Stimulated activated CD8-positive, alpha-beta memory T cell treated with anti-CD3 and anti-CD28 coated beads, Interleukin-12 subunit alpha, Interleukin-12 subunit beta, amount 100 ng/mL, for 24 hours (primary cell): Measurements from ENCODE around the gene COL9A2.

Experiments used
- DNase-seq: peaks from one replicate; pipeline ENCODE4 v3.0.0-alpha.2; 2020; ENCODE audit errors: extremely low read depth

The COL9A2 gene

DNA sequence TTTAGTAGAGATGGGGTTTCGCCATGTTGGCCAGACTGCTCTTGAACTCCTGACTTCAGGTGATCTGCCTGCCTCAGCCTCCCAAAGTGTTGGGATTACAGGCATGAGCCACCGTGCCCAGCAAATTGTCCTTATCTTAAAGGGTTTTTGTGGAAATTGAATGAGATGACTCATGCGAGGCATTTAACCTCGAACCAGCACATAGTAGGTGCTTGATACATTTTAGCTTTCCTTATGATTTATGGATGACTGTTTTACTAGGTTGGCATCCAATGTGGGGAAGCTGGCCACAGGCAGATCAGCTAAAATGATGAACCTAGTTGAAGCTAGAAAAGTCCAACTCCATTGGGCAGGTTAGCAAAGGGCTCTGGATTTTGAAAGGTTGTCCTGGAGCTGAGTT is 1.4 kb upstream of the COL9A2 start:
- no peak for DNase-seq

GRCh38 chr1:40317394-40318074 is 448 bp upstream of the COL9A2 start:
- no peak for DNase-seq

DNA sequence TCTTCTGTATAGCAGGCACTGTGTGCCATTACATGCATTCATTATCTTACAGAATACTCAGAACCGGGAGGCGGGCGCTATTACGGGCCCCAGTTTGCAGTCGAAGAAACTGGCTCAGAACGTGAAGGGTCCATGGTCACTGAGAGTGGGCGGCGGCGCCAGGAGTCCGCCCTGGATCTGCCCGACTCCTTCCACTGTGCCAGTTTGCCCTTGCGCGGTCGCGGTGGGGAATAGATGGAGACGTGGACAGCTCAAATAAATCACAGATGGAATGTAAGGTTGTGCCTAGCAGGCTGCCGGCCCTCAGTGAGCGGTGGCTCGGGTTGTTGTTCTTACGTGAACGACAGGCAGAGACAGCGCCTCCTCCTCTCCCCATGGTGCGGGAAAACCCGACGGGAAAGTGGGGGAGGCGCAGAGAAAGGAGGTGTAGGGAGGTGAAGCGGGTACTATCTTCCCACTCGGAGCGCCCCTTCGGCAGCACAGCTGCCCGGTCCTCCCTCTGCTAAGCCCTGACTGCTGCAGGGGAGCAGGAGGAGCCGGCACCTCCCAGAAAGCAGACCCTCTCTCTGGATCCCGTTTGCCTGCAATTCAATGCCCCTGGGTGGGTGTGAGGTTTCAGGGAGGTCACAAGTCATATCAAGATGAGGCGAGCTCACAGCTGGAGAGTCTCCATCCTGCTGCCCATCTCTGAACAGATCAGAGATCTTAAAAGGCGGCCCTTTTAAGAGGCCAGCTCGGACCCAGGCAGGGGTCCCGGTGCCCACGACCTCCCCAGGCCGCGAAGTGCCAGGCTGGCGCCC is 1.1 kb downstream of the COL9A2 start:
- DNase-seq: no peak

DNA sequence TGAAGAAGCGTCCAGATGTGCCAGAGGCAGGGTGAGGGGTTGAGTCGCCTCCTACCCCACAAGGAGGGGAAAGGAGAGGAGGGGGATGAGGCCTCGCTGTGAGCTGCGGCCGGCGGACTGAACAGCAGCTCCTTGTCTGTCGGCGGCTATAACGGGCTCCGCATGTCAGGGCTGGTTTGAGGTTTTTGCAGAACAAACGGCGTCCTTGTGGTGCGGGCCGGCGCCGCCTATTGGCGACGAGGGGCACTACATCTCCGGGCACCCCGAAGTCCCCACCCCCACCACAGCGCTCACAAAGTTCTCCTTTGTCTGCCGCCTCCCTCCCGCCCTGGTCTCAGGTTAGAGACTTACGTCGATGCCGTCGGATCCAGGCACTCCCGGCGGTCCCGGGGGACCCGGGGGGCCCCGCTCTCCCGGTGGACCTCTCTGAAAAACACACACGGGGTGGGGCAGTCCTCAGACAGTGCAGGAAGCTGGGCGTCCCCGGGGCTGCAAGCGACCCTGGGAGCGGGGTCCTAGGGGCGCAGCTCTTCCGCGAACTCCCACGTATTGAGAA is 1.8 kb downstream of the COL9A2 start:
- peak; percentile 56 for DNase-seq

- DNase-seq: no peak
Observed at GRCh38 chr1:40314721-40315238, 2.3 kb downstream of the COL9A2 start.

DNA sequence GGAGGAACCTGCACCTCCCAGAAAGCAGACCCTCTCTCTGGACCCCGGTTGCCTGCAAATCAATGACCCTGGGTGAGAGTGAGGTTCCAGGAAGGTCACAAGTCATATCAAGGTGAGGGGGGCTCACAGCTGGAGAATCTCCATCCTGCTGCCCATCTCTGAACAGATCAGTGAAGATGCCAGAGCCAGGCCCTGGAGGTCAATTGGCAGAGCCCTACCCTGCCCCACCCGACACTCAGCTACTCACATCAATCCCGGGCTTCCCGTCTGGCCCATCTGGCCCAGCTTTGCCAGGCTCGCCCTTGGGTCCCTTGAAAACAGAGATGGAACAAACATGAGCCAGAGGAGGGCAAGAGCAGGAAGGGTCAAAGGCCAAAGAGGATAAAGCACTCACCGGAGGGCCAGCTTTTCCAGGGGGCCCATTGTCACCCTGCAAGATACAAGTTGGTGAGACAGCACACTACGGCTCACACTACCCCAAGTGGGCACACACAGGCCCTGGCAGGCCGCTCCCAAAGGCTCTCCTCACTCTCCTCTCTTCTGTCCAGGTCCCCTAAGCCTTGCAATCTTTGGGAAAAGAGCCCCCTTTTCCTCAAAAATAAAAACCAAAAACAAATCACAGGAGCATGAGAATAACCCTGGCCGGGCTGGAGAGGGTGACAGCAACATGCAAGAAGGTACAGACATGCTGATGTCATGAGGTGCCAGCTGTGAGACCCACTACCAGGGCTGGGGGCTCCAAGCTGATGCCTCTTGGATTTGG is 2.9 kb downstream of the COL9A2 start:
- DNase-seq: no peak

GRCh38 chr1:40313329-40313957 is 3.6 kb downstream of the COL9A2 start:
- no peak for DNase-seq

DNA sequence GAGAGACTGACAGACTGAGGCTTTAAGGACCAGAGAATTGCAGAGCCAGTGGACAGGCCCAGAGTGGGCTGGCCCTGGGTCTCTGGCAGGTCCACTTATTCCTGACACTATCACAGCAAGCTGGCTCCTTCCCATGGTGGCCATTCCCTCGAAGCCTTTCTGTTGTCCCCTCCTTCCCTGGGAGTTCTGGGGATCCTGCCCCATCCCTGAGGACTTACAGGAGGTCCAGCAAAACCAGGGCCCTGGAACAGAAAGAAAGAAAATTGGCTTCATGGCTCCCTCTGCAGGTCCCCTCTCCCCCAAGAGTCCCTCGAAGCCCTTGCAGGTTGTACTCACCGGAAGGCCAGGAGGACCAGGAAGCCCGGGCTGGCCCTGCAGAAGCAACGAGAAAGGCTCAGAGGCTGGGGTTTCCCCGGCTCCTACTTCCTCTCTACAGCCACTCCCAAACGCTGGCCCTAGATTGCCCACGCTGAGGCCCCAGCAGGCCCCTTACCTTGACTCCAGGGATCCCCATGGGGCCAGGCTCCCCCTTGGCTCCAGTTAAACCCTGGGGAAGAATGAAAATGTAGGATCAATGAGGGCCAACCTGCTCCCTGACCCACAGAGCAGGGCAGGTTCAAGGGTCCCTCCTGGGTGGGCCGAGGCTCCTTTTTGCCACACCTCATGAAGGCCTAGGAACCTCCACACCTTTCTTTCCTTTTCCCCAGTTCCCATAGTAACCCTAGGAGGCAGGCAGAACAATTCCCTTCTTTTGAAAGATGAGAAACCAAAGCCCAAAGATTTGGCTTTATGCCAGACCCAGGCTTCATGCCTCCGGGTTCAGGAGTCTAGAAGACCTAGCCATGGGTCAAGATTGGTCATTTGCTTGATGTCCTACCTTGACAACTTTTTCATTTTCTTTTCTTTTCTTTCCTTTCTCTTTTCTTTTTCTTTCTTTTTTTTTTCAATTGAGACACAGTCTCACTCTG is 4.6 kb downstream of the COL9A2 start:
- no peak for DNase-seq

DNA sequence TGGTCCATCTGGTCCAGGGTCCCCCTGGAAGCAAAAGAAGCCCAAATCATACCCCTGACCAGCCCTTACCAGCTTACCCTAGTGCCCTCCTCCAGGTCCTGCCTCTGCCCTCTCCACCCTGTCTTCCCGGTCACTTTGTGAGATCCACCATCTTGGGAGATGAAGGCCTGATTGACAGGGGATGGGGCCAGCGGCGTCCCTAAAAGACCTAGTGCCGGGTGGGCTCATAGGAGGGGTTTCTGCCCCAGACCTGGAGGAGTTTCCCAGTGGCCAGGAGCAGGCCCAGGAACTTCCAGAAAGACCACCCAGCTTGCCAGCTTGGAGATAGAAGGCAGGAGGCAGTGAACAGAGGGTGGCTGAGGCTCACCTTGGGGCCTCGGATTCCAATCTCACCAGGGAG is 5.4 kb downstream of the COL9A2 start:
- no peak for DNase-seq

DNA sequence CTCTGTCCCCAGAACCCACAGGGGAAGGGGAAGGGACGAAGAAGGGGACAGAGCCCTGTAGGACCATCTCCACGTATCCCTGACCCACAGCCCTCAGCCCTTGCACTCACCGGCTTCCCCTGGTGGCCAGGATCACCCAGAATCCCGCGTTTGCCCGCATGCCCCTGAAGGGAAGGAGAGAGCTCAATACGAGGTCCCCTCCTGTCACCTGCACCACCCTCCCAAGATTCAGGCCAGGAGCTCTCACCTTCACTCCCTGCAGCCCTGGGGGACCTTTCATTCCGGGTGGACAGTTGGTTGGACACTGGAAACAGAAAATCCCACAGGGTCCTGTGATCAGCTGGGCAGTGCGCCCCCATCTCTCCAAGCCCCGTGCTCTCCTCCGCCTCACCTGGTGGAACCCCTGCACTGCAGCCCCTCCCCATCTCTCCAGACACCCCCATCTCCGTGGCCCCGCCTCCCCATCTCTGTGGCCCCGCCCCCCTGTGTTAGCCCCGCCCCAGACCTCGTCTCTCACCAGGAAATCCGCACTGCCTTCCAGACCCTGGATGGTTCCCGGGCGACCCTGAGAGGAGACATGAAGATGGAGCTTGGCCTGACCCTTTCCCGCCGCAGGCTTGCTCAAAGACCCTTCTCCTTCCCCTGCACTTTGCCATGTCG is 6.0 kb downstream of the COL9A2 start:
- DNase-seq: no peak

- DNase-seq: no peak
Observed at GRCh38 chr1:40310129-40310461, 7.0 kb downstream of the COL9A2 start.

- no peak for DNase-seq
Observed at GRCh38 chr1:40309374-40310128, 7.5 kb downstream of the COL9A2 start.

GRCh38 chr1:40308036-40308727 is 8.9 kb downstream of the COL9A2 start:
- no peak for DNase-seq

DNA sequence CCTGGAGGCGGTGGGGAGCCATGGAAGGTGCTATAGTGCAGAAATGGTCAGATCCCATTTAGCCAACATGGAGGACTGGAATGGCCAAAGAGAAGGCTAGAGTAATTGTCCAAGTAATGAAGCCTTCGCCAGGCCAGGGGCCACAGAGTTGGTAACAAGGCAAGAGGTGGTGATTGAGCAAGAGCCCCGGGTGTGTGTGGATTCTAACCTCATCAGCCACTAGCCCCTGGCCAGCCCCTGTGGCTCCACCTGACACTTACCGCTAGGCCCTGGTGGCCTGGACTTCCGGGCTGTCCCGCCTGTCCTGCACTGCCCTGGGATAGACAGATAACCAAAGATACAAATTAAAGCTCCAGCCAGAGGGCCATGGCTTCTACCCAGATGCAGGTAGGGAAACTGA is 9.9 kb downstream of the COL9A2 start:
- no peak for DNase-seq

- no peak for DNase-seq
Observed at GRCh38 chr1:40306296-40306695, 10.8 kb downstream of the COL9A2 start.

DNA sequence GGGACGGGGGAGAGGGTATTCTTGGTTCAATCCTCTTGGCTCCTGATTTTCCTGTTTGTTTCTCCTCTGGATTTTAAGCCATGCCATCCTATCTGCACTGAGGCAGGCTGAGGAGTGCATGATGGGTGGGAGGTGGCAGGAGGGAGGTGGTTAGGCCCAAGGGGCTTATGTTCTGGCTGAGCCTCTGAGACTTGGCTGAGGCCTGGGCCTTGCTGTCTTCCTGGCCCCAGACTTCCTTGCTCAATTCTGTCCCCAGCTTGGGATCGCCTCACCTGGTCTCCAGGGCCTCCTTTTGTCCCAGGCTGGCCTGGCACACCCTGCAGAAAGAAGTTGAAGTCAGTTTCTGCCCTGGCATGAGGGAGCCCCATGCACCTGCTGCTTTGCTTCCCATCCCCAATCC is 11.2 kb downstream of the COL9A2 start:
- no peak for DNase-seq

- no peak for DNase-seq
Observed at GRCh38 chr1:40305451-40305850, 11.6 kb downstream of the COL9A2 start.

DNA sequence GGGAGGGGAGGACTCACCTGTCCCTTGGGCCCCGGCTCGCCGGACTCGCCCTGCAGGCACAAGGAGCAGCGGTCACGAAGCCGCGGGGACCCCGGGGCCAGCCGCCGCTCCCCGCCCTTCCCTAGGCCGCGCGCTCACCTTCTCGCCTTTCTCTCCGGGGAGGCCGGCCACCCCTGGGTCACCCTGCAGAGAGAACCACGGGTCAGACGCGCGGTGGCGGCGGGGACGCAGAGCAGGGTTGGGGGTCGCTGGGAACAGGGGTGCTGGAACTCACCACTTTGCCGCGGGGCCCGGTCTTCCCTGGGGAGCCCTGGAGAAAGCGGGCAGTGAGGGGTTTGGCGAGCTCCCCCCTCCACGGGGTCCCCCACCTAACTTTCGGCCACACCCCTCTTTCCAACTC is 13.3 kb downstream of the COL9A2 start:
- no peak for DNase-seq
